HG03175 (cell line): ENCODE results near the gene WDR81.
"Not testable (repeated sequence)": the region's sequence is repeated elsewhere in the genome, so short reads cannot be mapped to it uniquely, and the experiment has no call there.

Experiments used
- ATAC-seq: cut with Tn5 transposase; IDR thresholded peaks from one replicate; pipeline ENCODE4 v1.9.1; 2021; ENCODE audit warnings: mild to moderate bottlenecking, moderate library complexity; ENCODE audit not compliant: unreplicated experiment

The WDR81 gene

DNA sequence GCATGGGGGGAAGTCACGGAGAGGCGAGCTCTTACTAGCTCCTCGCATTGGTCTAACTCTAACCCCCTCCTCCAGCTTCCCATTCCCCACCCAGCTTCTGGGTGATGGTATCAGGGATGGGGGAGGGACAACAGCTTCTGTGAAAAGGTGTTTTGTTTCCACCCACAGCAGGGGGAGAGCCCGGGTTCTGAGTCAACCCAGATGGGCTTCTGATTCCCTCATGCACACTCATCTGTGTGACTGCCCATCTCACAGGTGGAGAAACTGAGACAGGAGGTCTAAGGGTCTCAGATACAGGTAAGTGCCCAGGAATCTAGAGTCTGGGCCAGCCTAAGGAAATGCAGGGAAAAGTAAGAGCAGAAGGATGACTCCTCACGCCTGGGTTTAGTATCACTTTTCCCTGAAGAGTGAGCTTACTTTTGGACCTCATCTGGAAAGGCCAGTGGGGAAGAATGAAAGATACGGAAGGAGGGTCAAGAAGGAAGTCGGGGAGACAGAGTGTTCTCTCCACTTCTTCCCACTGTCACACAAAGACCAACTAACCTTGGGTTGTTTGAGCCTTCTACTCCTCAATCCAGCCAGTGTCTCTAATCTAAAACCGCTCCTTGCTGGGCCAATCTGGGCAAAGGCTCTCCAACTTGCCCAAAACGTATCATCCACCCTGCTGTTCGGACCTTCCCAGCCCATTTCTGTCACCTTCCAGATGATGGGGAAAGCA, 11.2 kb upstream of the WDR81 start:
- no peak for ATAC-seq

DNA sequence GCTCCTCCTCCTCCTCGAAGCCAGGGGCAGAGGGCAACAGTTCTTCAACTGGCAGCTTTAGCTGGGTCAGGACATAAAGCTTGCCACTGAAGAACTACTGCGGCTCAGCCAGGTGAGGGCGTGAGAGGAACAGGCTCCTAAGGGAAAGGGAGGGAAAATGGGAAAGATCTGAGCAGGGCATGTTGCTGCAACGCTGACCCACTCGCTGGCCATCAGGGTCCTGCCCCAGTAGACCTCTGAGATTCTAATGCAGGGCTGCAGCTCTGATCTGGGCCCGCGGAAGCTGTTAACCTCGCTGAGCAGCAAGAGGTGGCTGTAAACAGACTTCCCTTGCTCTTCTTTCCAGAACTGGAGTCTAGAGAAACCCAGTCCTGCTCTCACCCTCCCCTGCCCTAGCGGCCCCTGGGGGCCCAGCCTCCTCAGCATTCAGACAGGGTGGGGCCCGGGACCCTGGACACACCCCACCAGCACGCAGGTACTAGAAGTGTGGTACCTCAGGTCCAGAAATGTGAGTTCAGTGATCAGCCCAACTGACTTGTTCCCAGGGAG, 10.6 kb upstream of the WDR81 start:
- no peak for ATAC-seq

DNA sequence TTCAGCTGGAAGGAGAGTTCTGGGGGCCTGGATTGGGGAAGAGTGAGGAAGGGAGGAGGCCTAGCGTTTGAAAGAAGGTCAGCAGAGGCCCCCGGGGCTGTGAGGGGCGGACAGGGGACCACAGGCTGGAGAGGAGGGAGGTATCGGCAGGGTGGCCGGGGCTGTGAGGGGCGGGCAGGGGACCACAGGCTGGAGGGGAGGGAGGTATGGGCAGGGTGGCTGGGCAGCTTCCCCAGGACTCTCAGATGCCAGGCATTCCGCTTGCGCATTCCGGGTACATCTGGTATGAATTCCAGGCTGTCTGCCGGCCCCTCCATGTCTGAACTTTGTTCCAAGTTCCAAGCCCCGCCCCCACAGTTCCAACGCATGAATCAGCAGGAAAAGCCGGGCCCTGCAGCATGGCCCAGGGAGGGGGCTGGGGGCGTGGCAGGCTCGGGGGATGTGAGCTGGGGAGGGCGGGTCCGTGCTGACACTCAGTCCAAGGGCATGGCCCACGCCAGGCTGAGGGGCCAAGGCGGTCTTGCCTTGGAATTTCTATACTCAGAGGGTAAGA, 10.0 kb upstream of the WDR81 start:
- no peak for ATAC-seq

DNA sequence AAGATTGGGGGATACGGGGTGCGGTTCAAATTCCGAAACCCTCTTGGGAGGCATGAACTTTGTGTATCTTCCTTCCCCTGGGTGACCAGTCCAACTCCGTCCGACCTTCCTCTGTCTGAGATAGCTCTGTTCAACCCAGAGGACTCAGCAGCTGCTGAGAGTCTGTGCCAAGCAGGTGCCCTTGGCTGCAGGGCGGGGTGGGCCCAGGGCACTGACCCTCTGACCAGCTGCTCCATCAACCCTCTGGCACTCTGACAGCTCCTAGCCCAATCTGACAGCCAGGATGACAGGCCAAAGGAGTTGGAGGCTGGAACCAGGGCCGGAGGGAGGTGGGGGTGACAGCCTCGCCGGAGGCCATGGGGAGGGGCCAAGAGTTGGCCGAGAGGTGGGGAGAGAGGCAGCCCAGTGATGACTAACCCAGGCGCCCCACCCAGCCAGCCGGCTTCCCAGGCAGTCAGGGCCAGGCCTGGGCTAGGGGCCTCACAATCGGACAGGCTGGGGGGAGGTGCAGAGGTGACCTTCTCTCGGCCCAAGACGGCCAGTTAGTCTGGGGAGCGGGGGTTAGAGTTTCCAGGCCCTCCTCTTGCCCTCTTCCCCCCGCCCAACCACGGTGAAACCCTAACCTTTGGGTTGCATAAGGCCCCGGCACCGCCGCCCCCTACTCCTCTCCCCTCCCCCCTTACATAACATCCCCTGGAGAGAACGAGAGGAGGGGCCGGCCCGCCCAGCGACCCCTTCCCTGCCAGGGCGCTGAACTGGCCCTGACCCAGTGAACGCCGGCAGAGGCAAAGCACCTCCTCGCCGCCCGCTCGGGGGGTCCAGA, 9.3 kb upstream of the WDR81 start:
- ATAC-seq: no peak

DNA sequence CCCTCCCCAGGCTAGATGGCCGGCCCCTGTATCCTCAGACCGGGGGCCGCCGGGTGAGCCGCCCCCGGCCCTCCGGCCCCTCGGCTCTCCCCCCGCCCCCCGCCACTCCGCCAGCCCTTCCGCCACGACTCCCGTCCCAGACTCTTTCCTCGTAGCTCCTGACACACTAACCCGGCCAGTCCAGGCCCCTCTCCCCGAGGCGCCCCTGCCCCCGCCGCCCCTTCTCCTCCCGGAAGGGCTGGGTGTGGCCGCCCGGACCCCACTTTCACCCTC, 8.8 kb upstream of the WDR81 start:
- no peak for ATAC-seq

DNA sequence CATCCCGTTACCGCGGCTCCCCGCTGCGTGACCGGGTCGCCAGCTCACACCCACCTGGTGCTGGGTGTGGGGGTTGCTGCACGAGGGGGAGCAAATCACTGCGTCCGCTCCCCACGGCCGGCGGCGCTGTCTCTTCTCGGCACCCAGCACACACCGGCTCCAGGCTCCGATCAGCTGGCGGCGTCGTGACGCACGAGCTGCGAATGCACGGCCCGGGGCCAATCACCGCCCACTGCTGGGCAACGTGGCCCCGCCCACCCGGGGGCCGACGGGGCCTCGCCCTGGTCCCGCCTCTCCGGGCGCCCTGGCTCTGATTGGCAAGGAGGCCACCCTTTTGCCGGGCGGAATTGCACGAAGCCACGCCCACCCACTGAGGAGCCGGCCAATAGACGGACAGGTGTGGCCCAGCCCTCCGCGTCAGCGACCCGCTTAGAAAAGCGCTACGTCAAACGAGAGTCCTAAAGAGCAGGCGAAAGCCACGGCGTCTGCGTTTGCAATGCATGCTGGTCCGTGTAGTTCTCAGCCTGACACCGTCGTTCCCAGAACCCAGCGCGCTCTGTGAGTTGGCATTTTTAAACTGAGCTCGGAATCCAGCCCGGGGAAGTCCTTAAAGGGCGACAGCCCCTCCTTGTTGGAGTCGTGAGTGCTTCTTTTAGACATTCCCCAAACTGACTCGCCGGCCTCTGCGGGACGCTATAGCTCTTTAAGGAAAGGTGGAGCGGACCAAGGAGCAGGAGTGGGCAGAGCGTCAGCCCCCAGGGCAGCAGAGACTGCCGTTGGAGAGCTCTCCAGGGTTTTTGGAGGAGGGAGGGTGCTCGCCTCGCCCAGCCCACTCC, 8.2 kb upstream of the WDR81 start:
- ATAC-seq: peak; percentile 80

DNA sequence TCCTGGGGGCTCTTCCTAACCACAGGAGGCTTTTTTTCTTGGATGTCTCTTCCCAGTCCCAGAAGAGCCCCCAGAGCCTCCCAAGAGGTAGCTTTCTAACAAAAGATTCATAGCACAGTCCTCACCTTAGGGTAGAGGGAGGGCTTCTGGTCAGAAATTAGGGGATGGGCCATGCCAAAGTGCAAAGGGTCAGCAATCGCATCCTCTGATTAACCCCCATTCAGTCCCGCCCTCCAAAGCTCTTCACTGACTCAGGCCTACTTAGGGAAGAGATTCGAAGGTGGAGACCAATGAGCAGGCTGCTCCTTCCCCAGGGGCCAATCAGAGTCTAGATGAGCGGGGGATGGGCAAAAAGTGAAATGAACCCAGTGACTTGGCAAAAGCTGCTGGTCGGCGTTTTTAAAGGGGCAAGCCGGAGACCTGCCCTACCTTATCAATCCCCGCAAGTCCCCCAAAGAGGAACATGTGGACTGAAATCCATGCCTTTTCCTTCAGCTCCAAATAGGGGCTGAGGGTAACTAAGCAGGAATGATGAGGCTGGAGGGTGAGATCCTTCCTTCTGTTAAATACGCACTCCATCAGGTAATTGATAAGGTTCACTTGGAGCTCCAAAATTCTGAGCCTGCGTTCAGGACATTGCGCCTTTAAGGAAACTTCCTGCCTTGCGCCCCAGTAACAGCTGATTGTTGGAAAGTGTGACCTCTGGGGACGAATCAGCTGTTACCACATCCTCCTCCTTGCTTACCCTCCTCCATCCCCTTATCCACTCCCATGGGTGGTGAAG, 7.4 kb upstream of the WDR81 start:
- ATAC-seq: peak; percentile 47

DNA sequence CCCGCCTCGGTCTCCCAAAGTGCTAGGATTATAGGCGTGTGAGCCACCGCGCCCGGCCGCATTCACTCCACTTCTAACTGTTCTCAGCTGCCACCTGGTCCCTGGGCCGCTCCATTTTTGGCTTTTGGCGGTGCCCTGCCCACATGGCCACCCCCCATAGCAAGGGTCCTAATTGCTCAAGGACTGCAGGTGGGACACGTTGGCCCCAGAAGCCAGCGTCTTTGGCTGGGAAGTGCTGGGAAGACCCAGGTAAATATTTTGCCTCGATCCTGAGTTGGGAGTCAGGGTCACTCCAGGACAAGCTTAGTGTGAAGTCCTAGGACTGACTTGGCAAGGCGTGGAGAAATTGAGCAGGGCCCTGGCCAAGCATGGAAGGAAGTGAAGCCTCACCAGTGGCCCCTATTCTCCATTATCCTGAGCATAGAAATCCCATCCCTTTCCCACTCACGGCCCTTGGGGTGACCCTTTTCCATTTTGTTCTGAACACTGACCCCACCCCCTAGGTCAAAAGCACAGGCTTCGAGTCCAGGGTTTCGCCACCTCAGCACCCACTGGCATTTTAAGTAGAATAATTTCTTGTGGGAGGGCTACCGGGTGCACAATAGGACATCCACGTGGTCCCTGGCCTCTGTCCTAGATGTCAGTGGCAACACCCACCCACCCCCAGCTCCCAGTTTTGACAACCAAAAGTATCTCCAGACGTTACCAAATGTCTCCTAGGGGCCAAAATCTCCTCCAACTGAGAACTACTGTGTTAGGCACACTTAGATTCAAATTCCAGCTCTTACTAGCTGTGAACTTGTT, 5.9 kb upstream of the WDR81 start:
- ATAC-seq: no peak

DNA sequence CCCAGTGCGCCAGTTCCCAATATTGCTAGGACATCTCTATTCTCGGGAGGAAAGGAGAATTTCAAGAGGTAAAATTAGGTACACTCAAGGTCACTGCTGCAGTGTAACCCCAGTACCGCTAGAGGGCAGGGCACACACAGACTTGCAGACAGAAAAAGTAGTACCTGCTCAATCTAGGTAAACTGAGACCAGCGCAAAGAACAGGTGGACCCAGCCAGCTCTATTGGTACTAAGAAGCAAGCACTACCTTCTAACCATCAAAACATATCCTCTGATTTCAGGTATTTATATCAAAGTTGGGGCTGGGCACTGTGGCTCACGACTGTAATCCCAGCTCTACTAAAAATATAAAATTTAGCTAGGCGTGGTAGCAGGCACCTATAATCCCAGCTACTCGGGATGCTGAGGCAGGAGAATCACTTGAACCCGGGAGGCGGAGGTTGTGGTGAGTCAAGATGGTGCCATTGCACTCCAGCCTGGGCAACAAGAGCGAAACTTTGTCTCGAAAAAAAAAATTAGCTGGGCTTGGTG, 3.6 kb upstream of the WDR81 start:
- no peak for ATAC-seq

DNA sequence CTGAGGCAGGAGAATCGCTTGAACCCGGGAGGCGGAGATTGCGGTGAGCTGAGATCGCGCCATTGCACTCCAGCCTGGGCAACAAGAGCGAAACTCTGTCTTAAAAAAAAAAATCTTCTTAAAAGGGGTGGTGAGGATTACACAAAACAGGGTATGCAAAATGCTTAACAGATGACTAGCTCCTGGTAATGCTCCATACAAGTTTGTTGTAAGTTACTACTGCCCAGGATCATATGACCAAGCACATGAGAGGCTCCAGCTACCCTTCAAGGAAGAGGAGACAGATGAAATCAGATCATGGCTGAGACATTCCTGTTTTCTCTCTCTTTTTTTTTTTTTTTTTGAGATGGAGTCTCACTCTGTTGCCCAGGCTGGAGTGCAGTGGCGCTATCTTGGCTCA, 2.5 kb upstream of the WDR81 start:
- not testable (repeated sequence) for ATAC-seq

DNA sequence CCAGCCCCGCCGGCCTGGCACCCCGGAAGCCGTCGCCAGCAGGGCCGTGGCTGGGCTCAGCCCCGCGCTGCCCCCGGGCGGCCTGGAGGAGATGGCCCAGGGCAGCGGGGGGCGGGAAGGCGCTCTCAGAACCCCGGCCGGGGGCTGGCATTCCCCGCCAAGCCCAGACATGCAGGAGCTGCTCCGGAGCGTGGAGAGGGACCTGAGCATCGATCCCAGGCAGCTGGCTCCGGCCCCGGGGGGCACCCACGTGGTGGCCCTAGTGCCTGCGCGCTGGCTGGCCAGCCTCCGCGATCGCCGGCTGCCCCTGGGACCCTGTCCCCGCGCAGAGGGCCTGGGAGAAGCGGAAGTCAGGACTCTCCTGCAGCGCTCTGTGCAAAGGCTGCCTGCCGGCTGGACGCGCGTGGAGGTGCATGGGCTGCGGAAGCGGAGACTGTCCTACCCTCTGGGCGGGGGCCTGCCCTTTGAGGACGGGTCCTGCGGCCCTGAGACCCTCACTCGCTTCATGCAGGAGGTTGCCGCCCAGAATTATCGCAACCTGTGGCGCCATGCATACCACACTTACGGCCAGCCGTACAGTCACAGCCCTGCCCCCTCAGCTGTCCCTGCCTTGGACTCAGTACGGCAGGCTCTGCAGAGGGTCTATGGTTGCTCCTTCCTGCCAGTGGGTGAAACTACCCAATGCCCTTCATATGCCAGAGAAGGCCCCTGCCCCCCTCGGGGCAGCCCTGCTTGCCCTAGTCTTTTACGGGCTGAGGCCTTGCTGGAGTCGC, 551 bp downstream of the WDR81 start:
- ATAC-seq: peak; percentile 36

DNA sequence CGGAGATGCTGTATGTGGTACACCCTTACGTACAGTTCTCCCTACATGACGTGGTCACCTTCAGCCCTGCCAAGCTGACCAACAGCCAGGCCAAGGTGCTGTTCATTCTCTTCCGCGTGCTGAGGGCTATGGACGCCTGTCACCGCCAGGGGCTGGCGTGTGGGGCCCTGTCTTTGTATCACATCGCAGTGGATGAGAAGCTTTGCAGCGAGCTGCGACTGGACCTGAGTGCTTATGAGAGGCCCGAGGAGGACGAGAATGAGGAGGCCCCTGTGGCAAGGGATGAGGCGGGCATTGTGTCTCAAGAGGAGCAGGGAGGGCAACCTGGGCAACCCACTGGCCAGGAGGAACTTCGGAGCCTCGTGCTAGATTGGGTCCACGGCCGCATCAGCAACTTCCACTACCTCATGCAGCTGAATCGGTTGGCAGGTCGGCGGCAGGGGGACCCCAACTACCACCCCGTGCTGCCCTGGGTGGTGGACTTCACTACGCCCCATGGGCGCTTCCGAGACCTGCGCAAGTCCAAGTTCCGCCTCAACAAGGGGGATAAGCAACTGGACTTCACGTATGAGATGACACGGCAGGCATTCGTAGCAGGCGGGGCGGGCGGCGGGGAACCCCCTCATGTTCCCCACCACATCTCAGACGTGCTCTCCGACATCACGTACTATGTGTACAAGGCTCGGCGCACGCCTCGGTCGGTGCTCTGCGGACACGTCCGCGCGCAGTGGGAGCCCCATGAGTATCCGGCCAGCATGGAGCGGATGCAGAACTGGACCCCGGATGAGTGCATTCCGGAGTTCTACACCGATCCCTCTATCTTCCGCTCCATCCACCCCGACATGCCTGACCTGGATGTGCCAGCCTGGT, 1.4 kb downstream of the WDR81 start:
- no peak for ATAC-seq

DNA sequence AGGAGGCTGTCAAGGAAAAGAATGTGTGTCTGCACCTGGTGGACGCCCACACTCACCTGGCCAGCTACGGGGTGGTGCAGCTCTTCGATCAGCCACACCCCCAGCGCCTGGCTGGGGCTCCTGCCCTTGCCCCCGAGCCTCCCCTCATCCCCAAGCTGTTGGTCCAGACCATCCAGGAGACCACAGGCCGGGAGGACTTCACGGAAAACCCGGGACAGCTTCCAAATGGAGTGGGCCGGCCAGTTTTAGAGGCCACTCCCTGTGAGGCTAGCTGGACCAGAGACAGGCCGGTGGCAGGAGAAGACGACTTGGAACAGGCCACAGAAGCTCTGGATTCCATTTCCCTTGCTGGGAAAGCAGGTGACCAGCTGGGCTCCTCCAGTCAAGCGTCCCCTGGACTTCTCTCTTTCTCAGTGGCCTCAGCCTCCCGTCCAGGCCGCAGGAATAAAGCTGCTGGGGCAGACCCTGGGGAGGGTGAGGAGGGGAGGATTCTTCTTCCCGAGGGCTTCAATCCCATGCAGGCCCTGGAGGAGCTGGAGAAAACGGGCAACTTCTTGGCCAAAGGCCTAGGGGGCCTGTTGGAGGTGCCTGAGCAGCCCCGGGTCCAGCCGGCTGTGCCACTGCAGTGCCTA, 2.2 kb downstream of the WDR81 start:
- ATAC-seq: no peak

DNA sequence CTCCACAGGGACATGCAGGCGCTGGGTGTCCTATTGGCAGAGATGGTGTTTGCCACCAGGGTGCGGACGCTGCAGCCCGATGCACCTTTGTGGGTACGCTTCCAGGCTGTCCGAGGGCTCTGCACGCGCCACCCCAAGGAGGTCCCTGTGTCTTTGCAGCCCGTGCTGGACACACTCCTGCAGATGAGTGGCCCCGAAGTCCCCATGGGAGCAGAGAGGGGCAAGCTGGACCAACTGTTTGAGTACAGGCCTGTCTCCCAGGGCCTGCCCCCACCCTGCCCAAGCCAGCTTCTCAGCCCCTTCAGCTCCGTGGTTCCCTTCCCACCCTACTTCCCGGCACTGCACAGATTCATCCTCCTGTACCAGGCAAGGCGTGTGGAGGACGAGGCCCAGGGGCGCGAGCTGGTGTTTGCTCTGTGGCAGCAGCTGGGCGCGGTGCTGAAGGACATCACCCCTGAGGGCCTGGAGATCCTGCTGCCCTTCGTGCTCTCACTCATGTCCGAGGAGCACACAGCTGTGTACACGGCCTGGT, 2.8 kb downstream of the WDR81 start:
- ATAC-seq: no peak

DNA sequence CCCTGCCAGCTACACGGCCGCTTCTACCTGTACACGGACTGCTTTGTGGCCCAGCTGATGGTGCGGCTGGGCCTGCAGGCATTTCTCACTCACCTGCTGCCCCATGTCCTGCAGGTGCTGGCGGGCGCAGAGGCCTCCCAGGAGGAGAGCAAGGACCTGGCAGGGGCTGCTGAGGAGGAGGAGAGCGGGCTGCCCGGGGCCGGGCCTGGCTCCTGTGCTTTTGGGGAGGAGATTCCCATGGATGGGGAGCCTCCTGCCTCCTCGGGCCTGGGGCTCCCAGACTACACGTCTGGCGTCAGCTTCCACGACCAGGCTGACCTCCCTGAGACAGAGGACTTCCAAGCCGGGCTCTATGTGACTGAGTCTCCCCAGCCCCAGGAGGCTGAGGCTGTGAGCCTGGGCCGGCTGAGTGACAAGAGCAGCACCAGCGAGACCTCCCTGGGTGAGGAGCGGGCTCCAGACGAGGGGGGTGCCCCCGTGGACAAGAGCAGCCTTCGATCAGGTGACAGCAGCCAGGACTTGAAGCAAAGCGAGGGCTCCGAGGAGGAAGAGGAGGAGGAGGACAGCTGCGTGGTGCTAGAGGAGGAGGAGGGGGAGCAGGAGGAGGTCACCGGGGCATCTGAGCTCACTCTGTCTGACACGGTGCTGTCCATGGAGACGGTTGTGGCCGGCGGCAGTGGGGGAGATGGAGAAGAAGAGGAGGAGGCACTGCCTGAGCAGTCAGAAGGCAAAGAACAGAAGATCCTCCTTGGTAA, 3.5 kb downstream of the WDR81 start:
- no peak for ATAC-seq

DNA sequence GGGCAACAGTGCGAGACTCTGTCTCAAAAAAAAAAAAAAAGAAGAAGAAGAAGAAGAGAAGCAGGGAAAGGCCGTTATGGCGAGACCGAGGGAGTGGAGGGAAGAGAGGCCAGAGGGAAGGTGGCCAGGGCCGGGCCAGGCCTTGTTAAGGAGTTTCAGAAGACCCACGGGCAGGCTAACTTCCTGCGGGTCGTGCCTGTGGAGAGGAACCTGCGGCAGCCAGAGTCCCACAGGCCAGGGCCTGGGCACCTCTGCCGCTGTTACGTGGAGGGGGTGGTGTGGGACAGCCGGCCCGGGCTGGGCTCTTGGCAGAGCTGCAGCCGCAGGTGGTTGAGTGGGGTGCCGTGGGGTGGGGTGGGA, 5.4 kb downstream of the WDR81 start:
- ATAC-seq: no peak
